NB4 (cell line): ENCODE data around the gene ACSL3.

ENCODE experiments used
- DNase-seq: peaks from one replicate; pipeline ENCODE4 v3.0.0; 2010; ENCODE audit warnings: low read depth
- H3K4me3 ChIP-seq: one replicate; pipeline ENCODE4 v1.5.1; 2011; ENCODE audit warnings: mild to moderate bottlenecking, low read depth, low read length, moderate library complexity
- MAX ChIP-seq: IDR thresholded peaks from 2 replicates; pipeline ENCODE4 v1.6.1; 2011; ENCODE audit warnings: low read depth, low read length
- MYC ChIP-seq: IDR thresholded peaks from 2 replicates; pipeline ENCODE4 v1.6.1; 2011; ENCODE audit warnings: low read depth, low read length
- POLR2A ChIP-seq: IDR thresholded peaks from 2 replicates; pipeline ENCODE4 v1.6.1; 2011; ENCODE audit warnings: mild to moderate bottlenecking; ENCODE audit not compliant: insufficient read length; ENCODE audit errors: extremely low read depth
- TF ChIP-seq, protein P1 (sequence below): IDR thresholded peaks from one replicate; pipeline ENCODE4 v1.5.1; 2012; ENCODE audit warnings: low read depth, low read length

The ACSL3 gene

GRCh38 chr2:222825031-222825430 is 35.8 kb upstream of the ACSL3 start:
- no peak for TF ChIP-seq POLR2A
- TF ChIP-seq, protein P1, sequence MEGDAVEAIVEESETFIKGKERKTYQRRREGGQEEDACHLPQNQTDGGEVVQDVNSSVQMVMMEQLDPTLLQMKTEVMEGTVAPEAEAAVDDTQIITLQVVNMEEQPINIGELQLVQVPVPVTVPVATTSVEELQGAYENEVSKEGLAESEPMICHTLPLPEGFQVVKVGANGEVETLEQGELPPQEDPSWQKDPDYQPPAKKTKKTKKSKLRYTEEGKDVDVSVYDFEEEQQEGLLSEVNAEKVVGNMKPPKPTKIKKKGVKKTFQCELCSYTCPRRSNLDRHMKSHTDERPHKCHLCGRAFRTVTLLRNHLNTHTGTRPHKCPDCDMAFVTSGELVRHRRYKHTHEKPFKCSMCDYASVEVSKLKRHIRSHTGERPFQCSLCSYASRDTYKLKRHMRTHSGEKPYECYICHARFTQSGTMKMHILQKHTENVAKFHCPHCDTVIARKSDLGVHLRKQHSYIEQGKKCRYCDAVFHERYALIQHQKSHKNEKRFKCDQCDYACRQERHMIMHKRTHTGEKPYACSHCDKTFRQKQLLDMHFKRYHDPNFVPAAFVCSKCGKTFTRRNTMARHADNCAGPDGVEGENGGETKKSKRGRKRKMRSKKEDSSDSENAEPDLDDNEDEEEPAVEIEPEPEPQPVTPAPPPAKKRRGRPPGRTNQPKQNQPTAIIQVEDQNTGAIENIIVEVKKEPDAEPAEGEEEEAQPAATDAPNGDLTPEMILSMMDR, result no peak
- no peak for TF ChIP-seq MAX
- TF ChIP-seq MYC, result no peak
- DNase-seq, result no peak
- no peak overlapping the region for H3K4me3 ChIP-seq

DNA sequence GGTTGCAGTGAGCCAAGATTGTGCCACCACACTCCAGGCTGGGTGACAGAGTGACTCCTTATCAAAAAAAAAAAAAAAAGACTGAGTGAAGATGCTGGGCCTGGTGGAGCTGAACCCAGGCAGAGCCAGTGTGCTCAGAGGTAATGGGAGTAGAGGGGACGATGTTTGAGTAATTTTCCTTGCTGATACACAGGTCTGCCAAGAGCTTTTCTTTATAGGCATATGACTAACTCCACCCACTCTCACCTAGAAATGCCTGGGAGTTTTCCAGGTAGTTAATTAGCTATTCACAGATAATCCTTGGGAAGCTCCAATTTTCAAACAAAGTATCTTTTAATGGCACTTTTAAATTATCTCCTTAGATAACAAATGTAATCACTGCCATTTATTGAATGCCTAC is 33.4 kb upstream of the ACSL3 start:
- H3K4me3 ChIP-seq, result no peak overlapping the region
- no peak for DNase-seq
- TF ChIP-seq, protein P1, result no peak
- no peak for TF ChIP-seq POLR2A
- no peak for TF ChIP-seq MYC
- no peak for TF ChIP-seq MAX

DNA sequence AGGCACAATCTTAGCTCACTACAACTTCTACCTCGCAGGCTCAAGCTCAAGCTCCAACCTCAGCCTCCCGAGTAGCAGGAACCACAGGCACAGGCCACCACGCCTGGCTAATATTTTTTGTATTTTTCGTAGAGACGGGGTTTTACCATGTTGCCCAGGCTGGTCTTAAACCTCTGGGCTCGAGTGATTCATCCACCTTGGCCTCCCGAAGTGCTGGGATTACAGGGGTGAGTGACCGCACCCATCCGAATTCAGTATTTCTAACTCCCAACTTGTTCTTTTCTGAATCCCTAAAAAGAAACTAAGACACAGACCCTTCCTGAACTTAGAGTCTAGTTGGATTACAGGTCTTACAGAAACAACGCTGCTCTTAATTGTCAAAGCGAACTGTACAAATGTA is 32.3 kb upstream of the ACSL3 start:
- no peak overlapping the region for H3K4me3 ChIP-seq
- DNase-seq, result no peak
- TF ChIP-seq, protein P1, result no peak
- TF ChIP-seq MAX (no peak), MYC (no peak), POLR2A (no peak)

DNA sequence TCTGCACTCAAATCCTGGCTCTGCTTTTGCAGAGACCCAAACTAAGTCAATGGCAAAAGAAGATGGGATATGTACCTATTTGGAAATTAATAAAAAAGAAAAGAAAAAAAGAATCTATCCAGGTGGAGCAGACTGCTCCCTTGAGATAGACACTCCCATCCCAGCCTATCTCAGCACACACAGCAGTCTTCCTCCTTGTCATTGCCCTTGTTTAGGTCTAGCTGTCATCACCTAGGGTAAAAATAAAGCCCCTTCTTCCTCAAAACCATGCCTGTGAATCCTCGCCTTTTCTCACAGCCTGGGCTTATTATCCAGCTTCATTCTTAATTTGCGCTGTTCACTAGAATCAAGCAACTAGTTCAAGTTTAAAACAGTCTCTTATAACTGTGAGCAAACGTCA is 30.7 kb upstream of the ACSL3 start:
- TF ChIP-seq, protein P1, result no peak
- TF ChIP-seq POLR2A (no peak), MYC (no peak), MAX (no peak)
- DNase-seq, result no peak
- H3K4me3 ChIP-seq, result no peak overlapping the region

- no peak for DNase-seq
- TF ChIP-seq, protein P1, result no peak
- no peak for TF ChIP-seq MYC
- no peak for TF ChIP-seq POLR2A
- no peak for TF ChIP-seq MAX
Measured at GRCh38 chr2:222833410-222833809, 27.4 kb upstream of the ACSL3 start.

More at GRCh38 chr2:222833410-222833809, 27.4 kb upstream of the ACSL3 start:
- no peak overlapping the region for H3K4me3 ChIP-seq
